ENCODE results near the gene CYTH4. TPM values are rescaled to one million over a fixed set of nuclear protein-coding genes. Genes with fewer than 3 reads are reported as not detected.

The CYTH4 gene
- total RNA-seq, 1 experiment from 2014 or later: 3.8 TPM

DNA sequence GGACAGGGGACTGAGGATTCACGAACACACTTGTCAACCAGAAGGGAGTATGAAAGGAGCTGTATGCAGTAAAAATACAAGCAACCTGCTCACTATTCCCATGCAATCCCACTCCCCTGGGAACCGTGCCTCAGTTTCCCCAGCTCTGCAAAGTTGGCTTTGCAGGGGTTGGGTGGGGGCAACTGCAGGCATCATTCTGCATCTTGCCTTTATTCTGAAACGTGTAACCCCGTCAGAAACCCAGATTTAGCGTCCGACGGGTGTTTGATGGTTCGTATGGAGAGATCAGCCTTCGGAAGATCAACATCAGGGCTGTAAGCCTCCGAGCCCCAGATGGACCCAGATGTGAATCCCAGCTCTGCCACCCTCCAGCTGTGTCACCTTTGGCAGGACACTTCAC is 3.6 kb downstream of the CYTH4 start:
- Histone ChIP-seq H3K4me2 (ENCODE audit: low read length) (no peak overlapping the region), H3K4me3 (replicated peaks in 1 of 2; ENCODE audit: low read depth in 1 of 2, low read length in 2 of 2) (no peak overlapping the region), H3K36me3 (ENCODE audit: control insufficient read depth in 1 of 2, insufficient read depth in 2 of 2, low read length in 2 of 2) (no peaks in the 10 kb centered on the region), H3K27me3 (ENCODE audit: insufficient read depth, low read length) (no peaks in the 10 kb centered on the region), H4K20me1 (ENCODE audit: insufficient read depth) (no peaks in the 10 kb centered on the region), H3K27ac (ENCODE audit: low read depth, low read length) (no peak overlapping the region), H3K4me1 (ENCODE audit: control insufficient read depth in 1 of 2, insufficient read depth in 2 of 2, low read length in 2 of 2) (peaks cover 13 to 29% of the 10 kb centered on the region in 2 experiments), H3K9ac (ENCODE audit: low read length) (no peak overlapping the region), H3K9me2 (ENCODE audit: insufficient read depth) (no peaks in the 10 kb centered on the region), H3K9me3 (ENCODE audit: control insufficient read depth in 1 of 2, insufficient read depth in 1 of 2, low read depth in 1 of 2, low read length in 2 of 2) (peaks cover 0 to under 1% of the 10 kb centered on the region in 2 experiments; a peak in 1 of 4 replicates), H3K79me2 (ENCODE audit: insufficient read depth, low read length) (no peaks in the 10 kb centered on the region), H2AFZ (ENCODE audit: low read depth, low read length, poor library complexity, severe bottlenecking) (no peak overlapping the region)
- BruUV-seq (replicated peaks): no TSS peak
- CTCF ChIA-PET: no interaction called here
- DNase-seq (ENCODE audit: low read depth, low spot score) (no peak), ATAC-seq (no peak)
- POLR2A ChIA-PET: no interaction called here
- TF ChIP-seq ZNF274 (IDR thresholded peaks at IDR 0.05; ENCODE audit: low read depth, low read length) (no peak), SRF (IDR thresholded peaks at IDR 0.05; ENCODE audit: low read depth) (no peak), POLR2A (IDR thresholded peaks at IDR 0.05; ENCODE audit: borderline replicate concordance, extremely low read depth, insufficient read depth, insufficient read length) (no peak), SP1 (IDR thresholded peaks at IDR 0.05; ENCODE audit: low read depth) (no peak), POLR2AphosphoS5 (IDR thresholded peaks at IDR 0.05; ENCODE audit: low read depth, low read length) (no peak)
- TF ChIP-seq, protein P1, sequence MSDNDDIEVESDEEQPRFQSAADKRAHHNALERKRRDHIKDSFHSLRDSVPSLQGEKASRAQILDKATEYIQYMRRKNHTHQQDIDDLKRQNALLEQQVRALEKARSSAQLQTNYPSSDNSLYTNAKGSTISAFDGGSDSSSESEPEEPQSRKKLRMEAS (IDR thresholded peaks at IDR 0.05): no peak
- intact Hi-C loops (cut with micrococcal nuclease): no loop called here
- RAD21 ChIA-PET (ENCODE audit: low non-redundant PET in 1 of 2, low total read pairs in 2 of 2, uncharacterized antibody in 2 of 2, unreplicated experiment in 2 of 2): no interaction called here

DNA sequence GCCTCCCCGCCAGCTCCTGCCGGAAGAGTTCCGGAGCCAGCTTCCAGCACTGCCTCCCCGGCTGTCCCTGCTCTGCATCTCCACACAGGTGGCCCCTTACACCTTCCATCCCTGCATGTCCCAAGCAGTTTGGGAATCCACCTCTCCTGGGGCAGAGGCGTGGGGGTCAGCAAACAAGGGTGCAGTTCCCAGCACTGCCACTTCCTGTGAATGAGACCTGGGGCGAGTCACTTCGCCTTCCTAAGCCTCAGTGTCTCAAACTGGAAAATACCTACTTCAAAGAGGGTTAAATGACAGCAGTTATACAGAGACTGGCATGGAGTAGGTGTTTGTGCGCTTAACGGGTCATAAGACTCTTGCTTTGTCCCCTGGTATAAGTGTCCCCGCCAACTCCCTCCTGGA is 5.2 kb downstream of the CYTH4 start:
- H3K4me2 ChIP-seq (ENCODE audit: low read length): no peak overlapping the region
- peaks cover 0 to 9% of the 10 kb centered on the region in 2 experiments; a peak in 1 of 4 replicates for H3K9me3 ChIP-seq (ENCODE audit: control insufficient read depth in 1 of 2, insufficient read depth in 1 of 2, low read depth in 1 of 2, low read length in 2 of 2)
- H3K9me2 ChIP-seq (ENCODE audit: insufficient read depth): no peaks in the 10 kb centered on the region
- ChIA-PET RAD21 (ENCODE audit: low non-redundant PET in 1 of 2, low total read pairs in 2 of 2, uncharacterized antibody in 2 of 2, unreplicated experiment in 2 of 2) (no interaction called here), CTCF (no interaction called here), POLR2A (no interaction called here)
- DNase-seq (ENCODE audit: low read depth, low spot score) (no peak), ATAC-seq (peak; percentile 63)
- no peaks in the 10 kb centered on the region for H3K36me3 ChIP-seq (ENCODE audit: control insufficient read depth in 1 of 2, insufficient read depth in 2 of 2, low read length in 2 of 2)
- no peak overlapping the region for H3K4me3 ChIP-seq (replicated peaks in 1 of 2; ENCODE audit: low read depth in 1 of 2, low read length in 2 of 2)
- H3K27ac ChIP-seq (ENCODE audit: low read depth, low read length): no peak overlapping the region
- H2AFZ ChIP-seq (ENCODE audit: low read depth, low read length, poor library complexity, severe bottlenecking): no peak overlapping the region
- intact Hi-C loops (cut with micrococcal nuclease): no loop called here
- no peaks in the 10 kb centered on the region for H3K27me3 ChIP-seq (ENCODE audit: insufficient read depth, low read length)
- H3K4me1 ChIP-seq (ENCODE audit: control insufficient read depth in 1 of 2, insufficient read depth in 2 of 2, low read length in 2 of 2): peaks cover 6 to 22% of the 10 kb centered on the region in 2 experiments
- H4K20me1 ChIP-seq (ENCODE audit: insufficient read depth): no peaks in the 10 kb centered on the region
- no peak overlapping the region for H3K9ac ChIP-seq (ENCODE audit: low read length)
- no peaks in the 10 kb centered on the region for H3K79me2 ChIP-seq (ENCODE audit: insufficient read depth, low read length)
- BruUV-seq (replicated peaks): no TSS peak
- TF ChIP-seq SRF (IDR thresholded peaks at IDR 0.05; ENCODE audit: low read depth) (no peak), SP1 (IDR thresholded peaks at IDR 0.05; ENCODE audit: low read depth) (no peak), EZH2phosphoT487 (IDR thresholded peaks at IDR 0.05; ENCODE audit: borderline replicate concordance) (no peak), EZH2 (IDR thresholded peaks at IDR 0.05) (no peak), CEBPB (IDR thresholded peaks at IDR 0.05; ENCODE audit: low read depth) (no peak), ZNF274 (IDR thresholded peaks at IDR 0.05; ENCODE audit: low read depth, low read length) (no peak), ELF1 (IDR thresholded peaks at IDR 0.05; ENCODE audit: borderline replicate concordance, low read depth) (no peak), SIN3A (IDR thresholded peaks at IDR 0.05; ENCODE audit: low read depth) (no peak), ZFX (IDR thresholded peaks at IDR 0.05) (no peak), EGR1 (IDR thresholded peaks at IDR 0.05; ENCODE audit: low read depth) (no peak)
- TF ChIP-seq, protein P2, sequence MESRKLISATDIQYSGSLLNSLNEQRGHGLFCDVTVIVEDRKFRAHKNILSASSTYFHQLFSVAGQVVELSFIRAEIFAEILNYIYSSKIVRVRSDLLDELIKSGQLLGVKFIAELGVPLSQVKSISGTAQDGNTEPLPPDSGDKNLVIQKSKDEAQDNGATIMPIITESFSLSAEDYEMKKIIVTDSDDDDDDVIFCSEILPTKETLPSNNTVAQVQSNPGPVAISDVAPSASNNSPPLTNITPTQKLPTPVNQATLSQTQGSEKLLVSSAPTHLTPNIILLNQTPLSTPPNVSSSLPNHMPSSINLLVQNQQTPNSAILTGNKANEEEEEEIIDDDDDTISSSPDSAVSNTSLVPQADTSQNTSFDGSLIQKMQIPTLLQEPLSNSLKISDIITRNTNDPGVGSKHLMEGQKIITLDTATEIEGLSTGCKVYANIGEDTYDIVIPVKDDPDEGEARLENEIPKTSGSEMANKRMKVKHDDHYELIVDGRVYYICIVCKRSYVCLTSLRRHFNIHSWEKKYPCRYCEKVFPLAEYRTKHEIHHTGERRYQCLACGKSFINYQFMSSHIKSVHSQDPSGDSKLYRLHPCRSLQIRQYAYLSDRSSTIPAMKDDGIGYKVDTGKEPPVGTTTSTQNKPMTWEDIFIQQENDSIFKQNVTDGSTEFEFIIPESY (IDR thresholded peaks at IDR 0.05; ENCODE audit: extremely low read depth, insufficient replicate concordance, low read length): no peak
- TF ChIP-seq, protein P3, sequence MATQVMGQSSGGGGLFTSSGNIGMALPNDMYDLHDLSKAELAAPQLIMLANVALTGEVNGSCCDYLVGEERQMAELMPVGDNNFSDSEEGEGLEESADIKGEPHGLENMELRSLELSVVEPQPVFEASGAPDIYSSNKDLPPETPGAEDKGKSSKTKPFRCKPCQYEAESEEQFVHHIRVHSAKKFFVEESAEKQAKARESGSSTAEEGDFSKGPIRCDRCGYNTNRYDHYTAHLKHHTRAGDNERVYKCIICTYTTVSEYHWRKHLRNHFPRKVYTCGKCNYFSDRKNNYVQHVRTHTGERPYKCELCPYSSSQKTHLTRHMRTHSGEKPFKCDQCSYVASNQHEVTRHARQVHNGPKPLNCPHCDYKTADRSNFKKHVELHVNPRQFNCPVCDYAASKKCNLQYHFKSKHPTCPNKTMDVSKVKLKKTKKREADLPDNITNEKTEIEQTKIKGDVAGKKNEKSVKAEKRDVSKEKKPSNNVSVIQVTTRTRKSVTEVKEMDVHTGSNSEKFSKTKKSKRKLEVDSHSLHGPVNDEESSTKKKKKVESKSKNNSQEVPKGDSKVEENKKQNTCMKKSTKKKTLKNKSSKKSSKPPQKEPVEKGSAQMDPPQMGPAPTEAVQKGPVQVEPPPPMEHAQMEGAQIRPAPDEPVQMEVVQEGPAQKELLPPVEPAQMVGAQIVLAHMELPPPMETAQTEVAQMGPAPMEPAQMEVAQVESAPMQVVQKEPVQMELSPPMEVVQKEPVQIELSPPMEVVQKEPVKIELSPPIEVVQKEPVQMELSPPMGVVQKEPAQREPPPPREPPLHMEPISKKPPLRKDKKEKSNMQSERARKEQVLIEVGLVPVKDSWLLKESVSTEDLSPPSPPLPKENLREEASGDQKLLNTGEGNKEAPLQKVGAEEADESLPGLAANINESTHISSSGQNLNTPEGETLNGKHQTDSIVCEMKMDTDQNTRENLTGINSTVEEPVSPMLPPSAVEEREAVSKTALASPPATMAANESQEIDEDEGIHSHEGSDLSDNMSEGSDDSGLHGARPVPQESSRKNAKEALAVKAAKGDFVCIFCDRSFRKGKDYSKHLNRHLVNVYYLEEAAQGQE (IDR thresholded peaks at IDR 0.05; ENCODE audit: low read depth): no peak

Measured in HCT116 (cell line).